SJSA1 (cell line): ENCODE results near the gene PSTK. TPM values are rescaled to one million over a fixed set of nuclear protein-coding genes. Genes with fewer than 3 reads are reported as not detected.

Source experiments
- DNase-seq, 2 experiments: peaks; one replicate each; pipeline ENCODE4 v3.0.0-alpha.2; 2015 to 2020; ENCODE audit warnings: low spot score in 2 of 2, low read depth in 1 of 2
- H3K27ac ChIP-seq: fragments of 250-450 bp; sonication (Bioruptor Pico); 2 replicates; pipeline ENCODE4 v1.5.1; 2020; ENCODE audit warnings: mild to moderate bottlenecking, moderate library complexity
- H3K27me3 ChIP-seq: fragments of 250-450 bp; sonication (Bioruptor Pico); replicated peaks from 2 replicates; pipeline ENCODE4 v1.5.1; 2020; ENCODE audit warnings: mild to moderate bottlenecking, moderate library complexity
- H3K36me3 ChIP-seq: fragments of 250-450 bp; sonication (Bioruptor Pico); 2 replicates; pipeline ENCODE4 v1.5.1; 2020; ENCODE audit warnings: mild to moderate bottlenecking
- H3K4me1 ChIP-seq: fragments of 250-450 bp; sonication (Bioruptor Pico); replicated peaks from 2 replicates; pipeline ENCODE4 v1.6.1; 2021; ENCODE audit warnings: mild to moderate bottlenecking
- H3K4me3 ChIP-seq: fragments of 250-450 bp; sonication (Bioruptor Pico); 2 replicates; pipeline ENCODE4 v1.5.1; 2020; ENCODE audit warnings: mild to moderate bottlenecking
- H3K9me3 ChIP-seq: fragments of 250-450 bp; sonication (Bioruptor Pico); replicated peaks from 2 replicates; pipeline ENCODE4 v1.5.1; 2020; ENCODE audit warnings: mild to moderate bottlenecking
- total RNA-seq: library from RNA; depleted of rRNA; stranded (reverse); fragments of >200 nt; shearing (Covaris generic); gene quantifications from 2 replicates; pipeline ENCODE4 v1.2.3, GENCODE V29; 2014

Gene PSTK
- total RNA-seq, 1 experiment from 2014 or later, result 6.2 TPM

DNA sequence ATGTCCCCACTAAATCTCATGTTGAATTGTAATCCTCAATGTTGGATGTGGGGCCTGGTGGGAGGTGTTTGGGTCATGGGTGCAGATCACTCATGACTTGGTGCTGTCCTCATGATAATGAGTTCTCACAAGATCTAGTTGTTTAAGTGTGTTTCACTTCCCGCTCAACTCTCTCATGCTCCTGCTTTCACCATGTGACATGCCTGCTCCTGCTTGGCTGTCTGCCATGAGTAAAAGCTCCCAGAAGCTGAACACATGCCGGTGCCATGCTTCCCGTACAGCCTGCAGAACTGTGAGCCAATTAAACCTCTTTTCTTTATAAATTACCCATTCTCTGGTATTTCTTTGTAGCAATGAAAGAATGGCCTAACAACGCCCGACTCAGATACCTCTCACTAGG is 6.2 kb upstream of the PSTK start:
- Histone ChIP-seq H3K27me3 (no peaks in the 10 kb centered on the region), H3K4me1 (no peaks in the 10 kb centered on the region), H3K4me3 (no peak overlapping the region), H3K36me3 (no peaks in the 10 kb centered on the region), H3K9me3 (no peaks in the 10 kb centered on the region), H3K27ac (no peak overlapping the region)
- no peak for DNase-seq

DNA sequence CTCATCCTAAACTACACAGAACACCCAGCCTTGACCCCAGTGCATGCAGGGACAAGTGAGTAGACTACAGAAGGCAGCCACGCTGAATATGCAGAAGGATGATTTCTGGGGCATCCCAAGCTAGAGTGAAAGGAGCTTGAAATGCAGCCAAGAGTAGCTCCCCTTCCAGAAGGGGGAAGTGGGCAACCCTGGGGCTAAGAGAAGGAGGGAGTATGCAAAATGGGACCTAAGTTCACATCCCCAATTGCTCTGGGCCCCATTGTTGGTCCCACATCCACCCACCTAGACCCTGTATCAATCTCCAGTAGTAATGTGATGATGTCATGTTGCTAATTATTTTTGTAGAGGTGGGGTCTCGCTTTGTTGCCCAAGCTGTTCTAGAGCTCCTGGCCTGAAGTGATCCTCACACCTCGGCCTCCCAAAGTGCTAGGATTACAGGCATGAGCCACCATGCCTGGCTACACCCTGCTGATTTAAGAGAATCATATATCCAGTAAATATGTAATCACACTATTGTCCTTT is 5.6 kb upstream of the PSTK start:
- Histone ChIP-seq H3K27me3 (no peaks in the 10 kb centered on the region), H3K27ac (no peak overlapping the region), H3K4me3 (no peak overlapping the region), H3K9me3 (no peaks in the 10 kb centered on the region), H3K4me1 (peaks cover under 1% of the 10 kb centered on the region; the same call in 1 of the 2 replicates), H3K36me3 (no peaks in the 10 kb centered on the region)
- DNase-seq, result no peak

DNA sequence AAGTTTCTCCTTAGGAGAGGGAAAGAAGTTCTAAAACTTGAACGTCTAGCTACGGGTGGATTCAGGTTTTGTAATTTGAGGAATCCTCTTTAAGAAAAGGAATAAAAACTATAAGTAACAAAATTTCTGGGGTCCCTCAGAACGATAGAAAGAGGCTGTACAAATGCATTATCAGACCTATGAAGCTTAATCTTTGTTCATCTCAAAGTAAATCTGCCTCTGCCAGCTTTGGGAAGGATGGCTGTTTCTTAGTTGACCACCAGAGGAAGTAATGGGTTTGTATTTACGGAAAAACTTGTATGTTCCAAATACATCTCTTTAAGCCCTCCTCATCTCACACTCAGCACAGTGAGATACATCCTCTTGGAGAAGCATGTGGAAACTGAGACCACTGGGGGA is 864 bp downstream of the PSTK start:
- no peaks in the 10 kb centered on the region; the same call in 1 of the 2 replicates for H3K36me3 ChIP-seq
- peak overlapping the region; percentile 93 for H3K4me3 ChIP-seq
- H3K27ac ChIP-seq, result no peak overlapping the region
- peak in 1 of 2 experiments; percentile 44 for DNase-seq
- no peaks in the 10 kb centered on the region for H3K9me3 ChIP-seq
- no peaks in the 10 kb centered on the region for H3K27me3 ChIP-seq
- peaks cover 14% of the 10 kb centered on the region for H3K4me1 ChIP-seq

DNA sequence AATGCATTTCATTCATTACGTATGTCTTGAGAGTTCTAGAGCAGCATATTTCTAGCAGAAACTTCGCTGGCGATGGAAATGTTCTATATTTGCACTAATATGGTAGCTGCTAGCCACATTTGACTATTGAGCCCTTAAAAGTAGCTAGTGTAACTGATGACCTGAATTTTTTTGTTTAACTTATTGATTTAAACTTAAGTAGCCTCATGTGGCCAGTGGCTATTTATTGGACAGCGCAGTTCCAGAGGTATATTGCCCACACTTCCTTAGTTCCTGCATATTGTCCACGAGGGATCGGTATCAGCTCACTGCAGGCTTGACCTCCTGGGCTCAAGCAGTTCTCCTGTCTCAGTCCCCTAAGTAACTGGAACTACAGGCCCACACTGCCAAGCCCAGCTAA is 3.7 kb downstream of the PSTK start:
- Histone ChIP-seq H3K4me3 (no peak overlapping the region), H3K9me3 (no peaks in the 10 kb centered on the region), H3K27ac (no peak overlapping the region), H3K4me1 (peaks cover 18% of the 10 kb centered on the region), H3K36me3 (peaks cover 4% of the 10 kb centered on the region; the same call in 1 of the 2 replicates), H3K27me3 (no peaks in the 10 kb centered on the region)
- DNase-seq, result no peak

DNA sequence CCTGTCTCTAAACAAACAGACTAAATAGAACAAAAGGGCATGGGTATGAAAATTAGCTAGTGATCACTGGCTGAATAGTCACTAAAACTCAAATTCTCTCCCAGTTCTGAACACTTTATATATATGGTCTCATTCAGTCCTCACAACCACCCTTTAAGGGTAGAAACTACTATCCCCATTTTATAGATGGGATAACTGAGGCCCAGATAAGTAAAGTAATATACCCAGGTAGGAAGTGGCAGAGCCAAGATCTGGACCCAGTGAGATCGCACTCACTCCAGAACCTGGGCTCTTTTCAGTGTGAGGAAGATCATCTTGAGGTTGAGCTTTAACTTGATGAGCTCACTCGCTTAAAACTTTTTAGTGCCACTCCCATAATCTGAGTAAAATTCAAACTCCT is 4.5 kb downstream of the PSTK start:
- no peak for DNase-seq
- H3K27ac ChIP-seq, result no peak overlapping the region
- no peaks in the 10 kb centered on the region for H3K9me3 ChIP-seq
- peaks cover 17% of the 10 kb centered on the region for H3K4me1 ChIP-seq
- H3K4me3 ChIP-seq, result no peak overlapping the region
- no peaks in the 10 kb centered on the region for H3K27me3 ChIP-seq
- H3K36me3 ChIP-seq, result peaks cover 7% of the 10 kb centered on the region; the same call in 1 of the 2 replicates

DNA sequence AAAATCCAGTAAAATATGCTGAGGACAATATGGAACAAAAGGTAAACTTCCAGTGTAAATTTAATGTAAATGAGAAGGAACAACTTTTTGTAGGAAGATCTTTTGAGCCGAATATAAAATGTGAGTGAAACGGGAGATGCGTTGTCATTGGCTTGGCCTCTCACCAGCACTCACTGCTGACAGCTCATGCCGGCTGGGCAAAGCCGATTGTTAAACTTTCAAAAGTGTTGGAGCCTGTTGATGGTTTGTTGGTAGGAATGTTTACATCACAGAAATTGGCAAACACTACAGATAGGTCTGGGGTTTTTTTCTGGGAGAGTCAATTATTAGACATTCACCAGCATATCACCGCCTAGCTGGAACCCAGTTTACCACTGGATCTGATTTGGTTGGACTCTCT is 6.1 kb downstream of the PSTK start:
- Histone ChIP-seq H3K27me3 (no peaks in the 10 kb centered on the region), H3K4me3 (no peak overlapping the region), H3K27ac (no peak overlapping the region), H3K9me3 (no peaks in the 10 kb centered on the region), H3K36me3 (peaks cover 8% of the 10 kb centered on the region; the same call in 1 of the 2 replicates), H3K4me1 (peaks cover 4% of the 10 kb centered on the region; the same call in 1 of the 2 replicates)
- DNase-seq, result no peak

DNA sequence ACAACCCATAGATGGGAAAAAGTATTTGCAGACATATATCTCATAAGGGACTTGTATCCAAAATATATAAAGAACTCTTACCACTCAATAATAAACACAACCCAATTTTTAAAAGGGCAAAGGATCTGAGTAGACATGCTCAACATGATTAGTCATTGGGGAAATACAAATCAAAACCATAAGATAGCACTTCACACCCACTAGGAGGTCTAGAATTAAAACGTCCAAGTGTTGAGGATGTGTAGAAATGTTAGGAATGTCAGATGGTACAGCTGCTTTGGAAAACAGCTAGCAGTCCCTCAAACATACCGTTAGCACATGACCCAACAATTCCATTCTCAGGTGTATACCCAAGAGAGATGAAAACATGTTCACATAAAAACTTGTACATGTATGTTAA is 8.3 kb downstream of the PSTK start:
- H3K4me3 ChIP-seq, result no peak overlapping the region
- 0 out of 2 replicates have a peak, but pooled peaks cover 4% of the 10 kb centered on the region for H3K4me1 ChIP-seq
- H3K27ac ChIP-seq, result no peak overlapping the region
- no peaks in the 10 kb centered on the region for H3K27me3 ChIP-seq
- H3K36me3 ChIP-seq, result peaks cover 8% of the 10 kb centered on the region; the same call in 1 of the 2 replicates
- H3K9me3 ChIP-seq, result no peaks in the 10 kb centered on the region
- DNase-seq, result peak in 1 of 2 experiments; percentile 19

DNA sequence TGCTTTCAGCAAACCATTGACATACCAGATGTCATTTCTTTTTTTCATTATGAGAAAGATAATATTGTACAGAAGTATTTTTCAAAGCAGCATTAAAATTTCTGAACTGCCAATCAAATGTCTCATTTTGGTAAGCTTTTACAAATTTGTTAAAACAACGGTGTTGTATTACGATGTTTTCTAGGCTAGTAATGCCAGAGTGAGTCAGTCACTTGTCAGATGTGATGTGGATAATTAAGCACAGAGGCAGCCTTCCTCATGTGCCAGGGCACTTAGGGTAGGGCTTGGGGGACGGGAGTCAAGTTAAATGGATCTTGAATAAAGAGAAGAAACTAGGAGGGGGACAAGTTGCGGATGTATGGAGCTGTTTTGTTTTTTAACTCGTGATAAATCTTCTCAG is 10.1 kb downstream of the PSTK start:
- Histone ChIP-seq H3K36me3 (peaks cover 23% of the 10 kb centered on the region), H3K9me3 (no peaks in the 10 kb centered on the region), H3K27ac (no peak overlapping the region), H3K4me3 (no peak overlapping the region), H3K27me3 (no peaks in the 10 kb centered on the region), H3K4me1 (0 out of 2 replicates have a peak, but pooled peaks cover 4% of the 10 kb centered on the region)
- DNase-seq, result no peak

DNA sequence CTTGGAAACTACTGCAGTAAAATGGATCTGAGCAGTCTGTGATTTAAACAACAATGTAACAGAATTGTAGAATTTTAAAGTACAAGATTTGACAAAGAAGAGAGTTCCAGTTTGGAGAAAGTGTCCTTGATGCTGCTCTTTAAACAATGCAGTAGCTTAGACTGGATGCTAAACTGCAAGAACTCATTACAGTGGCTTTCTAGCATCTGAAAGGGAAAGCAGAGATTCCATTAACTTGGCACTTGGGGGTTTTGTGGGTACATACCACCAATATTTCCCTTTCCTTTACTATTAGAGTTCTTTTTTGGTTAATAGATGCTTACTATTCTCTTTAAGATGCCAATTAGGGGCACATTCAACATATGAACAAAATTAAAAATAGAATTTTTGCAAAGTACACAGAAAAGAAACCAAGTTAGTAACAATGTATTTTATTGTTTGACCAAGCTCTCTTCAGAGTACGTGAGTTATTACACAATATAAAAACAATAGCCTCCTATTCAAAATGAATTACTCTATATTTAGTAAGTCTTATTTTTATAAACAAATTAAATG is 11.9 kb downstream of the PSTK start:
- Histone ChIP-seq H3K36me3 (peaks cover 36% of the 10 kb centered on the region), H3K9me3 (no peaks in the 10 kb centered on the region), H3K4me3 (no peak overlapping the region), H3K27ac (no peak overlapping the region), H3K4me1 (0 out of 2 replicates have a peak, but pooled peaks cover 4% of the 10 kb centered on the region), H3K27me3 (no peaks in the 10 kb centered on the region)
- no peak for DNase-seq

DNA sequence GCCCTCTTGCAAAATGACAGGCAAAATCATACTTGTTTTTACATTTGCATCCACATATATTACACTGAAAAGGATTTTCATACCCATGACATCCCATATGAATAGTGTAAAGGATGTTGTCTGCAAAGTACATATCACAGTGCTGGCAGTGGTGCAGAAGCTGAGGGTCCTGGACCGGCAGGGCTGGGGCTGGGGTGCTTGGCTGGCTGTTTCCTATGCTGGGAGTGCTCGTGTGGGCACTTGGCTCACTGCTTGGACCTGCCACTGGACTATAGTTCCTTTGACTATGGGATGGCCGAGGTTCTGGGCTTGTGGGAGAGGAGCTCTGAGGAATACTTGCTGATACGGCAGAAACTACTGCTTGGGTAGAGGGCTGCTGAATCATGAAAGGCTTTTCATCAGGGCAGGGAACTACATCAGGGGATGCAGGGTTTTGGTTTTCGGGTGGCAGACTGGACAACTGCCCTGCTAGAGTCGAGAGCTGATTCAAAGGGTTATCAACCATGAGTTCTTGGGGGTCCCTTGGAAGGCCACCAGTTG is 13.7 kb downstream of the PSTK start:
- Histone ChIP-seq H3K27me3 (no peaks in the 10 kb centered on the region), H3K4me1 (no peaks in the 10 kb centered on the region), H3K4me3 (no peak overlapping the region), H3K27ac (no peak overlapping the region), H3K9me3 (no peaks in the 10 kb centered on the region), H3K36me3 (peaks cover 39% of the 10 kb centered on the region)
- no peak for DNase-seq

DNA sequence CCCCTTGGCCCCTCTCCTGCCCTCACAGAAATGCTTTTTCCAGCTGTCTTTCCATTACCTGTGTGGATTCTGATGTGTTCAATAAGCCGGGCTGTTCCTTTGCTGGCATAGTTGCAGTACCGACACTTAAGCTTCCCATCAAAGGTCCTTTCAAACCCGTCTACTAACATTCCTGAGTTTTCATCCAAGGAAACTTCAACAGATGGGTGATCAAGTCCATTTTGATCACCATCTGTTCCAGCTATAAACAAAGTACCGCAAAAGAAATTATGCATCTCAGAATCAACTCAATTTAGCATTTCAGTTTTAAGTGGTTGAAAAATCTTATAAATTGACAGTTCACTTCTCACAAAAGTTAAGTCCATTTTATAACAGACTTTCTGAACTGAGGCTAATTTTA is 15.7 kb downstream of the PSTK start:
- no peak for DNase-seq
- Histone ChIP-seq H3K36me3 (peaks cover 35% of the 10 kb centered on the region), H3K27me3 (no peaks in the 10 kb centered on the region), H3K4me3 (no peak overlapping the region), H3K4me1 (peaks cover 7% of the 10 kb centered on the region), H3K27ac (no peak overlapping the region), H3K9me3 (no peaks in the 10 kb centered on the region)

DNA sequence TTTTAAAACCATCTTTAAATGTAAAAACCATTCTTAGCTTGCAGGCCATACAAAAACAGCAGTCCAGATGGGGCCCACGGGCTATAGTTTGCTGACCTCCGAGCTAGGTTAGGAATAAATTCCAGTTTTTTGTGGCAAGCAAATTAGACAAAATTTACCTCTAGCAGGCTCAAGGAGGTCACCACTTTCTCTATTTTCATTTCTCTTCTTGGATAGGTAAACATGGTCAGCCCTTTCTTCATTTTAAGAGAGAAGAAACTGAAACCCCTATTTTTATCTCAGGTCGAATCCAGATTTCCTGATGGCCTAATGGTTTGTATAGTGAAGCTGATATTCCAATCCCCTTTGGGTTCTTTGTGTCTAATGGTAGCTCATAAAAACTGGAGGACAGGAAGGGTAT is 17.7 kb downstream of the PSTK start:
- no peaks in the 10 kb centered on the region for H3K9me3 ChIP-seq
- peaks cover 7% of the 10 kb centered on the region for H3K4me1 ChIP-seq
- DNase-seq, result no peak
- H3K27me3 ChIP-seq, result no peaks in the 10 kb centered on the region
- H3K4me3 ChIP-seq, result no peak overlapping the region
- H3K36me3 ChIP-seq, result peaks cover 35% of the 10 kb centered on the region
- no peak overlapping the region for H3K27ac ChIP-seq

DNA sequence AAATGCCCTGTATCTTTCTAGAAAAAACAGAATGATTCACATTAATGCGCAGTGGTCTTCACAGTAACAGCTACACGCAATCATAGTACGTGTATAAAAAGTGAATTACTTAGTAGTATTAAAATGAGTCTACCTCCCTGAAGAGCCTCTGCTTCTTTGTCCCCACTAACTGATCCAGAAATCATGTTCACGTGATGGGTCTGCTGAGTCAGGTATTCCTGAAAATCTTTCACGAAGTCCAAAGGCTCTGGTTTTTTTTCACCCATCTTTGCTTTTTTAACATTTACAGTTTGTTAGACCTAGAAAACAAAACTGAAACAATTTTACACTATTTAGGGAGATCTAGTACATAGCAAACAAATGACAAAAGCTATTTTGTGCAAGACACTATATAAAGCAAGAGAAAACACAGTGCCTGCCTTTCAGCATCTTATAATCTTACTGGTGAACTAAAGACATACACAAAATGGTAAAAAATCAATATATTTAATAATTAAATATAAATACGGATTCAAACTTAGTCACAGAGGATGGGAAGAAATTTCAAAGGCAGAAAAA is 18.2 kb downstream of the PSTK start:
- no peak for DNase-seq
- peaks cover 7% of the 10 kb centered on the region for H3K4me1 ChIP-seq
- no peak overlapping the region for H3K27ac ChIP-seq
- H3K36me3 ChIP-seq, result peaks cover 35% of the 10 kb centered on the region
- H3K4me3 ChIP-seq, result no peak overlapping the region
- no peaks in the 10 kb centered on the region for H3K9me3 ChIP-seq
- no peaks in the 10 kb centered on the region for H3K27me3 ChIP-seq

DNA sequence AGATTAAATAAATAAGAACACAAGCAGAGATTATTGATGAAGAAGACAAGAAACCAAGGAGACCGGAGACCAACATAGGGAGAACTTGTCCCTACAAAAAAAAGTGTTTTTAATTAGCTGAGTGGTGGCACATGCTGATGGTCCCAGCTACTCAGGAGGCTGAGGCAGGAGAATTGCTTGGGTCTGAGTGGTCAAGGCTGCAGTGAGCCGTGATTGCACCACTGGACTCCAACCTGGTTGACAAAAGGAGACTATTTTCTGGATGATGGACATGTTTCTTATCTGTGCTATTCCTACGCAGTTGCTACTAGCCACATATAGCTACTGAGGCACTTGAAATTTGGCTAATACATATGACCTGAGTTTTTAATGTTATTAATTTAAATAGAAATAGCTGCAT is 18.7 kb downstream of the PSTK start:
- Histone ChIP-seq H3K4me1 (peaks cover 7% of the 10 kb centered on the region), H3K9me3 (no peaks in the 10 kb centered on the region), H3K36me3 (peaks cover 32% of the 10 kb centered on the region), H3K27me3 (no peaks in the 10 kb centered on the region), H3K4me3 (no peak overlapping the region), H3K27ac (no peak overlapping the region)
- DNase-seq, result no peak
